GF-D8 (cell line): ENCODE measurements around the gene MEIOB.

ENCODE experiments used
- DNase-seq: peaks from one replicate; lab custom pipeline; 2025; lab: John Stamatoyannopoulos, UW

The MEIOB gene

DNA sequence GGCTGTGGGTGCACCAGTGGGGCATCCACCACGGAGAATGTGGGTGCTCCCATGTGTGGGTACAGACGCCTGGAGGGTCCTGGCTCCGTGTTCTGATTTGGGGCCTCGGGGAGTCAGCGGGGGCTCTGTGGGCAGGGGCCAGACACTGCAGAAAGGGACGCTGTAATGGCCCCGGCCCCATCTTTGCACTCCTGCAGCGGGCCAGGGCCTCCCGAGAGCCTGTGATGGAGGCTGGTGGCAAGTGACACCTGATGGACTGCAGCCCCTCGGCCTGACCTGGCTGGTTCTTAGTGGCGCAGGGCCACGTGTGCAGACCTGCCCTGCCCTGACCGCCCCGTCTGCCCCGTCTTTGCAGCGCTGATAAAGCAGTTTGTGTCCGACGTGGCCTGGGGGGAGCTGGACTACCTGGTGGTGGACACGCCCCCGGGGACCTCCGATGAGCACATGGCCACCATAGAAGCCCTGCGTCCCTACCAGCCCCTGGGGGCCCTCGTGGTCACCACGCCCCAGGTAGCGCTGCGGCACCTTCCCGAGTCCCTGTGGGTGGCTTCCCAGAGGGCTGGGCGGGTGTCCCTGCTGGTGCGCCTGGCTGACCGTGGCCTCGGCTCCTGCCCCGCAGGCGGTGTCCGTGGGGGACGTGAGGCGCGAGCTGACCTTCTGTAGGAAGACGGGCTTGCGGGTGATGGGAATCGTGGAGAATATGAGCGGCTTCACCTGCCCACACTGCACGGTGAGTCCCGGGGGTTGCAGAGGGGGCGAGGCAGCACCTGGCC lies 84.5 kb downstream of the MEIOB start:
- DNase-seq = no peak

DNA sequence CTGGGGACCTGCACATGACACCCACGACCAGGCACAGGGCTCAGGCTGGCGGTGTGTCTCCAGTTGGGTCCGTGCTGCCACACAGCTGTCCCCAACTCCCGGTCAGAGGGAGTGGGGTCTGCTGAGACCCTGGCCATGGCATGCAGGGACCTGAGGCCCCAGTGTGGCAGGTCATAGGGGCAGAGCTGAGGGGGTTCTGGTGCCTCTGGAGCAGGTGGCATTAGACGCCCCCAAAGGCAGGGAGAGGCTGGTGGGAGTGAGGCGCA lies 85.0 kb downstream of the MEIOB start:
- no peak for DNase-seq

DNA sequence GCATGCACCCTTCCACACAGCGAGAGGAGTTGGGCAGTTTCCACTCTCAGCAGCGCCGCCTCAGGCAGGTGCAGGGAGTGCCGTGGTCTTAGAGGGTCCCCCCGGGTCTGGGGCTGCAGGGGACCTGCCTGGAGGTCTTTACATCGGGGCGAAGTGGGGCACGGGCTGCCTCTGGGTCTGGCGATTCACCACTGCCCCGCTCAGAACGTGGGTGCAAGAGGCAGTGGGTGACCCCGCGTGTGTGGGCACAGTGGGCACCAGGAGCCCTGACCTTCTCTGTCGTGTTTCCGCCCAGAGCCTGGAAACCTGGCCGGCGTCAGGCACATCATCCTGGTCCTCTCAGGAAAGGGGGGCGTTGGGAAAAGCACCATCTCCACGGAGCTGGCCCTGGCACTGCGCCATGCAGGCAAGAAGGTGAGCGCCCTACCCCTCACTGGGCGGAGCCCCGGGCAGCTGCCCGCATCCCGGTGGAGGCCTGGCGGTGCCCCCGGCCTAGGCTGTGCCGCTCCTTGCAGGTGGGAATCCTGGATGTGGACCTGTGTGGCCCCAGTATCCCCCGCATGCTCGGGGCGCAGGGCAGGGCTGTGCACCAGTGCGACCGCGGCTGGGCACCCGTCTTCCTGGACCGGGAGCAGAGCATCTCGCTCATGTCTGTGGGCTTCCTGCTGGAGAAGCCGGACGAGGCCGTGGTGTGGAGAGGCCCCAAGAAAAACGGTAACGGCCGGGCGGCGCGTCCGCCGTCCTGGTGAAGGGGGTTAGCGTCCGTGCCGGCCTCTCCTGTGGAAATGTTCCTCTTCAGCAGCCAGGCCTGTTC lies 85.5 kb downstream of the MEIOB start:
- DNase-seq = no peak

DNA sequence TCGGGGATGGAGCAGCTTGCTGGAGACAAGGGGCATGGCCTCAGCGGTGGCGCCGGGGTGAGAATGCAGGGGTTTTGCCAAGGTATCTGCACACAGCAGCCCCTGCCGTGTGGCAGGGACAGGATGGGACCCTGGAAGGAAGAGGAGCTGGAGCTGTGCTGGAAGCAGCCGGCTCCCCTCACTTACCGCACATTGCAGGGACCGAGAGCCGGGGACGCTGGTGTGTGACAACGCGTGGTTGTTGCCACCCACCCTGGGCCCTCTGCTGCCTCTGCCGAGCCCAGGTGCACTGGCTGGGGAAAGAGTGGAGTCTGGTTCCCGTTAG lies 86.2 kb downstream of the MEIOB start:
- no peak for DNase-seq

DNA sequence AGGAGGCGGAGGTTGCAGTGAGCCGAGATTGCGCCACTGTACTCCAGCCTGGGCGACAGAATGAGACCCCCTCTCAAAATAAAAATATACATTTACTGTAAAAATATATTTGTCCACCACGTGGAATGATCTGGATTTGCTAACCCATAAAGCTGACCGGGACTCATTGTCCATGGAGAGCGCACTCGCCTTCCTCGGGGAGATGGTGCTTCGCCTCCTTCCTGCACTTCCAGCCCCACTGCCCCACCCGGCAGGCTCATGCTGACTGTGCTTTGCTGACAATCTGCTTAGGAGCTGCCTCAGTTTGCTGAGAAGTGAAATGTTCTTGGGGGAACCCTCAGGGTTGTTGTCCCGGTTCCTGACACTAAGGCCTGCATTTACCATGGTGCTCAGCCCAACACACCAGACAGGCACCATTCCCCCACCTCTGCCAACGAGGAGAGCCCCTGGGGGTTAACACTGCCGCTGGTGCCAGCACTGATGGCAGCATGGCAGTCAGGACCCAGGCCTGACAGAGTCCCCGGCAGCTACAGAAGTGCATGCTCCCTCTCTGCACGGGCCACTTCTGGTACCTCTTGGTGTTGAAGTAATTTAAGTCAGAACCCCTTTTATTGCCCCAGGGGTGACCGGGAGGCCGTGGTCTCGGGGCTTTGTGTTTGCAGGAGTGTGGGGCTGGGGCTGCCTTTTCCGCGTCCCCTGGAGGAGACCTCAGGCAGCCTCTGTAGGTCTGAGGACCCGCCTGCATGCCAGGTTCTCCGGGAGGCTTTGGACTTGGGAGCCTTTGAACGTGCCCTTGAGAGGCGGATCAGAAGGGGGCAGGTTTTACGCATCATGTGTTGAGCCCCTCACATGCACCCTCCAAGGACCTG lies 86.8 kb downstream of the MEIOB start:
- no peak for DNase-seq
